GM21619 (cell line): ENCODE results near the gene ARHGEF28.

Experiments used
- ATAC-seq: cut with Tn5 transposase; IDR thresholded peaks from one replicate; pipeline ENCODE4 v1.9.1; 2021; ENCODE audit not compliant: unreplicated experiment

ARHGEF28 gene

DNA sequence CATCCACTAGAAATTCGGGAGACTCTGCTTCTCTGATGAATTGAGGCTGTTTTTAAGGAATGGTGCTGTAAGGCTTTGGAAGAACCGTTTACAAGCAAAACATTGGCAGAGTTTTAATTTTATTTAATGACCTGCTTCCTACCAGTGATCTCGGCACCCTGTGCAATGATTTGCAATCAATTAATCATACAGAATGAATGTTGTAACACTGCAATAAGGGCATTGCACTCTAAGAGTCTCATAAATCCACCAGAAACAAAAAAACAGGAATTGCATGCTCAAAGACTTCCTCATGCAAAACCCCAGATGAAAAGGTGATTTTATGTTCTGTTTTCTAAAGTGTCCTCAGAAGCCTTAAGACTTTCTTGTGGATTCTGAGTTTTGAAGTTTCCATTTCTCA, 295.7 kb downstream of the ARHGEF28 start:
- ATAC-seq, result no peak

DNA sequence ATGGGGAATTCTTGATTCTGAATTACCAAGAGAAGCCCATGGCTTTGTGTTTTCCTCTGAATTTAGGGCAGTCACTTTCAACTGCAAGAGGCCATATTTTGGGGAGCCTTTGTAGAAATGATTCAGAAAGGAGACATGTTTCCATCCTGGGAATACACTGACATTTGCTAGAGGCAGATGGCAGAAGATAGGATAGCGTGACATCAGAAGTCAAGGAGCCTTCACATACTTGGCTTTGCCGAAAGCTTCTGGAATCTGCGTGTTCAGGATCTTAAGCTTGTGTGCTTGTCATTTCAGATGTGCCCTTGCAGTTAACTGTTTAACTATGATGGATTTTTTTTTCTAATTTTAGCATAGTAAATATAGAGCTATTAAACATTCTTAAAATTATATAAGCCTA, 296.2 kb downstream of the ARHGEF28 start:
- ATAC-seq, result no peak

DNA sequence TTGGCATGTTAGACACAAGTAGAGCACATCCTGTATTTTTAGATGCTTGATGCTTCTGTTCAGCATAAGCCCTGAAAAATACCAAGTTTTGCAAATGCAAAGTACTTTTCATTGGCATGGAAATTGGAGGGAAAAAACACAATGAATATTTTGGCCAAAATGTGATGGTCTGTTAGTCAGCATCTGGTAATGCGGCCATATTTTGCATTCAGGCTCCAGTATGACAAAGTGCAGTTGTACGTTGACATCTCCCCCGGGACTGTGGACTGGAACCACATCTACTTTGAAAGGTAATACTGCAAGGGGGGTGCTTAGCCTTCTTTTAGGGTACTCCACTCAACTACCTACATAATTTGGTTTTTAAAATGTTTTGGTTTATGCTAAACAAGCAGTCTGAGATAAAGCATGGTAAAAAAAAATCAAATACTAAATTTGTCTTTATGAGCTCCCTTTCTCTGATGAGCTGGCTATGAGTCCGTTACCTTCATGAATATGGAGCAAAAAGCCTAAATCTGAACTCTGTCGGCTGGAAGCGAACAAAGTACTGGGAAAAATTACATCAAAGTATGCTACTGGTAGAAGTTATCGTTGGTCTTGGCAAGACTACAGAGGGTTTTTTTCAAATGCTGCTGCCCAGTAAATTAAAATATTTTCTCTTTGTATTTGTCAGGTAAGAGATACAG, 297.0 kb downstream of the ARHGEF28 start:
- ATAC-seq, result no peak

DNA sequence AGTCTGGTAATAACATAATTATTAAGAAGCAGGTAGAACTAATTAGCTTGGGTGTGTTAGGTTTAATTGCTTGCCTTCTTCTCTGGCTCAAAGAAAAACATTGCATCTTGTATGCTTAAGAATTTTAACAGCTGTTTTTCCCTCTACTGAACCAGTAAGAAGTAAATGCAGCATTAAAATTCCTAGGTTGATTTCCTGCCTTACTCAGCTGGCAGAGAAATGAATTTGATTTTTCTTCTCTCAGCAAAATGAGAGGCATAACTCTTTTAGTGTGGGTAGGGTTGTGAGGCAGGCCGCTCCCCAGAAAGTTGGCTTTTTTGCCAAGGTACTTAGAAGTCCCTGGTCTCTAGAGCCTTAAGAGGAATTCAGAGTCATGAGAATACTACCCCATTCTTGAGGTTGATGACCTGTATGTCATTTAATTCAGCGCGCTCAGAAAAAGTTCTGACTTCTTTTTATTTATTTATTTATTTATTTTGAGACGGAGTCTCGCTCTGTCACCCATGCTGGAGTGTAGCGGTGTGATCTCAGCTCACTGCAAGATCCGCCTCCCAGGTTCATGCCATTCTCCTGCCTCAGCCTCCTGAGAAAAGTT, 302.6 kb downstream of the ARHGEF28 start:
- ATAC-seq, result no peak

DNA sequence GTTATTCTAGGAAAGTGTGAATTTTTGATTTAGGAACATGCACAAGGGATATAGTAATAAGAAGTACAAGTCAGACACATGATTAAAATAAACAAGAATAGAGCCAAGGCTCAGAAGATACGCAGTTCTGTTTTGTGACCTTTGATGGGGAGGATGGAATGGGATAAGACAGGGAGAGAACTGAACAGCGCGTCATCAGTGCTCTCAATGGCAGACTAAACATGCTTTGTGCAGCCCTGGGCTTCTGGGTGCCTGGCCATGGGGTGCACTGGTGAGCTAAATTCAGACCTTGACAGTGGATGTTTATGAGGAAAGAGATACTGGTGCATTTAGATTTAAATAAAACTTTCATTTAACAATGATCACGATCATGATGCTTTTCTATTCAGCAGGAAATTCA, 309.7 kb downstream of the ARHGEF28 start:
- ATAC-seq, result no peak

DNA sequence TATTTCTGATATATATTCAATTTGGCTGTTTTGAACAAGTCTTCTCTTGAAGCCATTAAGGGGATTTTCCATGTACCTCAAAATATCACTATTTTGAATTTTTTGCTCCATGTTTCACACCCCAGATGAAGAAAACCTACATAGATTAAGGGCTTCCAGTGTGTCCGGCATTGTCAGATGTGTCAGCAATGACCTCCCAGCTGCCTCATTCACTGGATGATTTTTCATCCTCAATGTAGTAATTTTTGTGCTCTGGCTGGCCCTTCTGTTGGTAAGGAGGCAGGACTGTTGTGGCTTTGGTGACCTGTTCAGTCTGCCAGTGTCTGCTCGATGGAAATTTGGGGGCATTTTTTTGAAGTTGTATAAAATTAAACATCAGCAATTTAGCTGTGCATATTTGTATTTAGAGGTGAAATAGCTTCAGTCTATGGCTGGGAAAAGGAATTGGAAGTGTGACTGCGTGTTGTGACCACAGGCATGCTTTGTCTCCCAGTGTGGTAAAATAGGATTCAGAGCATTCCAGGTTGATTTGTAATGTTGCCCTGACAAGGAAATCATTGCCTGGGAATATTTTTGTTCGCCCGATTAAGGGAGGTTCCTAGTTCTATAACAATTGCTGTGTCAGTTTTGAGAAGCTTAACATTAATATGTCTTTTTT, 312.4 kb downstream of the ARHGEF28 start:
- no peak for ATAC-seq

DNA sequence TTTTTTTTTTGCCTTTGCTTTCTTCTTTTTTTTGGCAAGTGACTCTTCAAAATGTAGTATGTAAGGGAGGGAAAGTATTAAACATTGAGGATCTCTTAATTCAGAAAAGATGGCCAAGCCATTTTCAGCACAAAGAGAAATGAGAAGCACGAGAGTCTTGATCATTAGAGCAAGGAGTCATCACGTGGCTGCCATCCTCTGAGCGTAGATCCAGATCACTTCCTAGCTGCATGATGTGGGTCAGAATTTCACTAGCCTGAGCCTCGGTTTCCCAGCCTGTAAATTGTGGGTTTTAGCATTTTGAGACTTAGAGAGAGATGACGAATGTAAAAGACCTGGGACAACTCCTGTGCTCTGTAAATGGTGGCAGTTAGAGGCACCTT, 312.9 kb downstream of the ARHGEF28 start:
- no peak for ATAC-seq

DNA sequence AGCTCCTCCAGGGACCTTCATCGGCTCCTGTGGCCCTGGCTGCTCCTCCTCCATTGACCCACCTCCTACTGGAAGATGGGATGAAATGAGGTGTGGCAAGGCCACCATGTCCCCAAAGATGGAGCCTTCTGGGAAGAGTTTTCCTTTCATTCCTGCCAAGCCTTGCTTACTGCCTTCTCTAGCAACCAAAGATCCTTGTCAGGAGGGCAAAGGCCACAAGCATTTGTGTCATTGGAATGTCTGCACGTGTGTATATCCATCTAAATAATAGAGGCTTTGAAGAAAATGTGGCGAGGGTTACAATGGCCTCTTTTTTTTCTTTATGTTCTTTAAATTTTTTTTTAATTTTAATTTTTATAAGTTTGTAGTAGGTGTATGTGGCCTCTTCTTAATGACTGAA, 313.6 kb downstream of the ARHGEF28 start:
- no peak for ATAC-seq

DNA sequence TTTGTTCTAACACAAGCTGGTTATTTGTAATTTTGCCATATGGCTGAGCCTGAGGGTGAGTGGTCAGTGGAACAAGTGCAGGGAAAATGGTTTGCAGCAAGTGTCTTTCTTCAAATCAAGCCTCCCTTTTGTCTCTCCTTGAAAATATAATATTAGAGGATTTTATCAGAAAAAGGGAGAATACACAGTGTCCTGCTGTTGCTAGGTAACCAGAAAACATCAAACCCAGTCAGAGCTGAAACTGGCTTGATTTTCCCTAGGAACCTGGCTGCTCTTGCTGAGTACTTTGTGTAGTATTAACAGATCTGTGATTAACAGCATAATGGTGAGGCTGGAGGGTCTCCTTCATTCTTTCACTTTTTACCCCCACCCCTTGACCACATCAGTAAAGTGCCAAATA, 314.0 kb downstream of the ARHGEF28 start:
- no peak for ATAC-seq

DNA sequence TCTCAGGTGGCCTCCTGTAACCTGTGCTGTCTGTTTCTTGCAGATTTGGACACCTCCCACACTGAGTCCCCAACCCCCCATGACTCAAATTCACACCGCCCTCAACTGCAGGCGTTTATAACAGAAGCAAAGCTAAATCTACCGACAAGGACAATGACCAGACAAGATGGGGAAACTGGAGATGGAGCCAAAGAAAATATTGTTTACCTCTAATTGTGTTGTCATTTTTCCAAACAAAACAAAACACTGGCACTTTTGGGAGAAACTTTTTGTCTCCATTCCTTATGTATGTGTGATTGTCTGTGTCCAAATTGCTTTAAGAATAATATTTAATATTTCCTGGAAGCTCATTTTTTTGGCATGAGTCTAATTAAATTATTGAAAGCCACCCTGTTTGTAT, 314.8 kb downstream of the ARHGEF28 start:
- no peak for ATAC-seq

DNA sequence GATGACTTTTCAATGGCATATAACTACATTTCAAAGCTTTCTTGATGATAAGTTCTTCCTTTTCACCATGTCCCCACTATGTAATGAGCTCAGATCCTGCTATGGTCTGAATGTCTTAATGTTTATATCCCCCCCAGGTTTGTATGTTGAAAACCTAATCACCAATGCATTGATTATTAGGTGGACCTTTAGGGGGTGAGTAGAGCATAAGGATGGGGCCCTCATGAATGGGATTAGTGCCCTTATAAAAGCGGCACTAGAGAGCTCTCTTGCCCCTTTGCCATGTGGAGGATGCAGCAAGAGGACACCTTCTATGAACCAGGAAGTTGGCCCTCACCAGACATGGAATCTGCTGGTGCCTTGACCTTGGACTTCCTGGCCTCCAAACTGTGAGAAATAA, 316.8 kb downstream of the ARHGEF28 start:
- no peak for ATAC-seq

DNA sequence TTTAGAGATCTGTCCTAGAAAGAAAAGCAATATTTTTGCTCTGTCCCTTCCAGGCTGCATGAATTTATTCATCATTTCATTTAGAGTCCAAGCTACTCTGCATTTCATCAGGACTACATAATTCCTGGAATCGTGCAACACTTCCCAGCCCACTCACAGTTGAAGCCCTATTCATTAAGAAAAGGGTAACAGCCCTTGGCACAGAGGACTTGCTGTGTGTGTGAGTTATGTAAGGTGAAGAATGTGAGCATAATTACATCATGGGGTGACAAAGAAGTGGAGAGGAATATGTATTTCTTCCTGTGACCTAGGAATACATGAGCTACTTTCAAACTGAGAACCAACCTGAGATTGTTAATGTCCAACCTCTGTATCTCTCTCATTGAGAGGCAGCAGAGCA, 317.4 kb downstream of the ARHGEF28 start:
- no peak for ATAC-seq

DNA sequence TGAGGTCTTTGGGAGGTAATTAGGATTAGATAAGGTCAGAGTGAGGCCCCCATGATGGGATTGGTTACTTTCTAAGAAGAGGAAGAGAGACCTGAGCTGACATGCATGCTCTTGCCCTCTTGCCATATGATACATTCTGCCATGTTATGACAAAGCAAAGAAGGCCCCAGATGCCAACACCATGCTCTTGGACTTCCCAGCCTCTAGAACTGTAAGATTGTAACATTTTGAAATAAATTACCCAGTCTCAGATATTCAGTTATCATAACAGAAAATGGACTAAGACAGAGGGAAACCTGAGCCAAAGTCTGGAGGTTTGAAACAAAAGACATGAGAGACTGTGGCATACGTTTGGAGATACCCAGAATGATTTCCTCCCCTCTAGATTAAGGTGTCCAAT, 318.6 kb downstream of the ARHGEF28 start:
- ATAC-seq, result no peak

DNA sequence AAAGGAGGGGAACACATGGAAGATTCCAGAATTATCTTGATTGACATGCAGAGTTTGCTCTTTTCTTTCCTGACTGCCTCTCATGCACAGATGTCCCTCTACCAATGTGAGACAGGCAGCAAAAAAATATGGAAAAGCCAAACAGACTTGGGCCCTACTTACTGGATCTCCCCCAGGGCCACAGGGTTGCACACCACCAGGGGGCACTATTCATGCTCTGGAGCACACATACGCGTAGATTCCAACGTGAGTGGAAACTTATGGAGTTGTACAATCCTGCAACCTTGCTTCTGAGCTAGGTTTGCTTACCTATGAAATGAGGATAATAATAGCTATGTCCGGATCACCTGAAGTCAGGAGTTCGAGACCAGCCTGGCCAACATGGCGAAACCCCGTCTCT, 319.5 kb downstream of the ARHGEF28 start:
- ATAC-seq, result no peak

DNA sequence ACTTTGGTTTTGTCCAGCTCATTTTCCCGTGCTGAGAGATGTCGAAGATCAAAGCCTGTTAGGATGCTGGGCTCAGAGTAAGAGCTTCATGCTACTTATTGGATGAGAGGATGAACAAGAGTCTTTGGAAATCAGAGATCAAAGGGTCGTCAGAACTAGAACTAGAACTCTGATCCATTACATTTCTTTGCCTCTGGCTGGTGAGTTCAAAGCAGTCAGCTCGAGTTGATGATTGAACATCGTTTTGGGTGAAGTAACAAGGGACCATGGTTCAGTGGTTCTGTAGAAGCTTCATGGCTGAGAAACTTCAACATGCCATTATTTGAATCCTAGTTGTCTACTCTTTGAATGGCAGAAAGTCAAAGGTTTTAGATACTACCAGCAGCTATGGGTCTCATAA, 320.3 kb downstream of the ARHGEF28 start:
- ATAC-seq, result no peak

DNA sequence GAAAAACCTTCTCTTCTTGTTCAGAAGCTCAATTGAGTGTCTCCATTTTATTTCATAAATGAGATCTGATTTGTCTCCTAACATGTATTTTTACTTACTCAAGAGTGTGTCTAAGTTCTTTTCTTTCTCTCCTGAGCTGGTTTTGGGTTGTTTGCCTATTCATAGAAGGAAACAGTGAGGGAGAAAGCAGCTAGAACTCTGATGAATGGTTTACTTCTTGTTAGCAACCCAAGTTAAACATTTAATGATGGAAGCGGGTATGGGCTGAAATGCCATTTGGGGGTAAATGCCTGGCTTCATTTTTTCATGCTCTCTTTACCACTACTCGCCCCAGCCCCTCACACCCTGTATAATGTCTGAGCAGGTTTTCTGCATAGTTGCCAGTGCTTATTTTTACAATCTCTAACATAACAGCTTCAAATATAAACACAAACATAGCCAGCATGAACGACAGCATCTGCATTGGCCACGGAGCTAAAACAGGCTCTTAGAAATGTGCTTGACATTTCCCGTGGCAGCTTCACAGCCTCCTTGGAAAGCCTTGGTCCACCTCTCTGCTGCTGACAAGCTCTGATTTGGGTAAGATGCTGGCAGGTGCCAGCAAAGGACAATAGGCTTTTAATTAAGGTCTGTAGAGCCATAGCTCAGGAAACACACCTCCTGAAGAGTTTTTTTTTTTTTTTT, 321.1 kb downstream of the ARHGEF28 start:
- no peak for ATAC-seq

DNA sequence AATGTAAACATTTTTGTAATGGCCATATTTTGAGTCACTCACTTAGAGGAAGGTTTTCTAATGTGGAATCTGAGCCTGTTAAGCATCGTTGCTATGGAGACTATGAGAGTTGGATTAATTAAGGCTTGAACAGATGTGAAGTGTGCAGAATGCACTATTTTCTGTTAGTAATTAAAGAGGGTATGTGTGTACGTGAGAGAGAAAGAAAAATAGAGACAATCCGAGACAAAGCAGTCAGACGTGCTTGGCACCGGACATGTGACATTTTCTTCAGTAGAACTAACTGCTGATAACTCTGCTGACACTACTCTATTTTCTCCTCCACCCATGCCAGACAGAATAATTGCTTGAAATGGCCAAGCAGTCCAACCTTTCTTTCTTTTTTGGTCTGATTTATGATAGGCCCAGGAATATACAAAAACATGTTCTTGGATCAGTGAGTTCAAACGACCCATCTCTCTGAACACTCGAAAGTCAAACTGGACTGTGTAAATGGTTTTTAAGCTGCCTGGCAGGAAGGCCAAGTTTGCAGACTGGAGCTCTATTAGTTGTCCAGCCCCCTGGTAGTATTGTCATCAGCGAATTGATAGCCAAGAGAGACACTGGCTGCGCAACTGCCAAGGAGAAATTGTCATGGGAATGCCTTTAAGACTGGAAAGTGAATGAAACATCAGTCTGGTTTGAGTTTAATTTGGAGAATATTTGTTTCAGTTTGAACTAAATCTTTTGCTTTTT, 322.1 kb downstream of the ARHGEF28 start:
- ATAC-seq, result no peak

DNA sequence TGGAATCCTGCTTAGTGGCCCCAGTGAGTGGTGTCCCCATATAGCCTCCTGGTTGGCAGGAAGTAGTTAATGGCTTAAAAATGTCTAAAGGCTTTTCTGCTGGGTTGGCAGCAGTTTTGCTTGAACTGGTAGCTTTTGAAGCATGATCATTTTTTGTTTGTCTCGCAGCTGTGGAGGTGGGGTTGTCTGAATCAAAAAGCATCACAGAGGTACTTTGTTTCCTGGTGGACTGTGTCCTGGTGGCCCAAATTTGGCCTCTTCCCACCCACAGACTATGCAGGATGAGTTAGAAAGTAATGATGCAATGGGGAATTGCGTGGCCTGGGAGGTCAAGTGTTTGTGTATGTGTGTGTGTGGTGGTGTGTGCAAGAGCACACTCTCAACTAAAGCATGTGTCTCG, 322.7 kb downstream of the ARHGEF28 start:
- ATAC-seq, result no peak

DNA sequence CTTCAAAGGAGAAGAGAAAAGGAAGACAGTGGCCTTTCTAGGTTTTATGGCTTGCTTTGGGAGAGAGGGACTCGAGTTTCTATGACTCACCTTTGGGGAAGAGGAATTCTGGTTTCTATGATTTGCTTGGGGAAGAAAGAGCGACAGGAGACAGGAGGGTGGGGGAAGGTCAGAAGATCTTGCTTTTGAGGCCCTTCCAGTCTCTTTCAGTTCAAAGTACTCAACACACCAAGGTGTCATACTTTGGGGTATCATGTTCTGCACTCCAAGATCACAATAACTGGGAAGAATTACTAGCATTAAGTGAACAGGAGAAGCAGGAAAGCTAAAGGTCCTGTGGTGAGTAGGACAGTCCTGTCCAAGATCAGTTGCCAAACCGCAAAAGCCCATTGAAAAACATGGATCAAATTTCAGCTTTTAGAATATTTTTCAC, 324.5 kb downstream of the ARHGEF28 start:
- ATAC-seq, result no peak

DNA sequence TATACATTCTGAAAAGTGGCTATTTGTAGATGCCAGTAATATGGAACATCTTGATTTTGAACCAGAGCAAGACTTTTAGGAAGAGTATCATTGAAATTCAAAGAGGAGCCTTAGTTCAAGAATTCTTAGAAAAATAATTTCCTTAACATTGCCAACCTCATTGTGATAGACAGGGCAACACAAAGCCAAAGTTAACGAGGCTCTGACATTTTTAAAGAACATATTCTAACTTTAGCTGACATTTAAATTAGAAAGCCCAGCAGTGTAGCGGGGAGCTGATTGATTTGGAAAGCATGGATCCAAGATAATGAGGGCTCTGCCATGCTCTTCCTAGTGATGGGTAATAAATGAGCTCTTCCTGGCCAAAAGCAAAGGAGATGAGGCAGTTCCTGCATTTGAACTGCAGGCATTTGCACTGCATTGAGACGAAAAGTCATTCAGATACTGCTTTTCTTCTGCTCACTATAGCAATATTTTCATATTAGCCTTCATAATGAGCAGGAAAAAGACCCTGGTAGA, 325.0 kb downstream of the ARHGEF28 start:
- ATAC-seq, result no peak

DNA sequence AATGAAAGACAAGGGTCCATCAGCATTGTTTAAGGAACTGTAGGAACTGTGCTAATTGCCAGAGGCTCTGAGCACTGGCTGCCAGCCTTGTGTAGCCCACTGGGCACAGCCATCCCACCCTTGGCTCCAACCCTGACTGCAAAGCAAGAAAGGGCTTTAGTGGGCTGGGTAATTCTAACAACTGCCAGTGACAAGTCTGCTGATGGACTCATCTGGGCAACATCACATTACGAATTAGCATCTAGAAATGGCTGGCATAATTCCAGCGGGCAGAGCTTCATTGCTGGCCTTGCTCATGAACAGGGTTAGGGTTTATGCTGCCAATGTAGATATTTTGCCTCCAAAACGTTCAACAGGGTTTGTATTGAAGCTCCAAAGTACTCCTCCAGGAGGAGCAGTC, 326.9 kb downstream of the ARHGEF28 start:
- no peak for ATAC-seq
